ENCODE measurements around the gene CCDC102A.

DNA sequence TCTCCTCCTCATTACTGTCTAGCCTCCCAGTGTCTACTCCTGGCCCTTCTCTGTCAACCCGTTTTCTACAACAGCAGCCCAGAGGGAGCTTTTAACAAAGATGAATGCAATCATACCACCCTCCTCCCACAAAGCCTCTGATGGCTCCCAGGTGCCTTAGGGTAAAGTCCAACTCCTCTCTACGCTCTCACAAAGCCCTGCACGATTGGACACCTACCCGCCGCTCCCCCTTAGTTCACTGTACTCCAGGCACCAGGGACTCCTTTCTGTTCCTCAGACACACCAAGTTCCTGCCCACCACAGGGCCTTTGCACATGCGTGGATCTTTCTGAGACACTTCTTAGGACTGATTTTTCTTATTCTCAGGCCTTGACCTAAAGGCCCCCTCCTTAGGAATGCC is 17.4 kb downstream of the CCDC102A start:
- TF ChIP-seq, protein P1, sequence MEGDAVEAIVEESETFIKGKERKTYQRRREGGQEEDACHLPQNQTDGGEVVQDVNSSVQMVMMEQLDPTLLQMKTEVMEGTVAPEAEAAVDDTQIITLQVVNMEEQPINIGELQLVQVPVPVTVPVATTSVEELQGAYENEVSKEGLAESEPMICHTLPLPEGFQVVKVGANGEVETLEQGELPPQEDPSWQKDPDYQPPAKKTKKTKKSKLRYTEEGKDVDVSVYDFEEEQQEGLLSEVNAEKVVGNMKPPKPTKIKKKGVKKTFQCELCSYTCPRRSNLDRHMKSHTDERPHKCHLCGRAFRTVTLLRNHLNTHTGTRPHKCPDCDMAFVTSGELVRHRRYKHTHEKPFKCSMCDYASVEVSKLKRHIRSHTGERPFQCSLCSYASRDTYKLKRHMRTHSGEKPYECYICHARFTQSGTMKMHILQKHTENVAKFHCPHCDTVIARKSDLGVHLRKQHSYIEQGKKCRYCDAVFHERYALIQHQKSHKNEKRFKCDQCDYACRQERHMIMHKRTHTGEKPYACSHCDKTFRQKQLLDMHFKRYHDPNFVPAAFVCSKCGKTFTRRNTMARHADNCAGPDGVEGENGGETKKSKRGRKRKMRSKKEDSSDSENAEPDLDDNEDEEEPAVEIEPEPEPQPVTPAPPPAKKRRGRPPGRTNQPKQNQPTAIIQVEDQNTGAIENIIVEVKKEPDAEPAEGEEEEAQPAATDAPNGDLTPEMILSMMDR (IDR thresholded peaks at IDR 0.05 in 2 of 3, conservative IDR thresholded peaks at IDR 0.05 in 1 of 3; ENCODE audit: control insufficient read depth in 2 of 3, extremely low read depth in 1 of 3, insufficient read depth in 1 of 3, low read depth in 3 of 3, low read length in 3 of 3), result no peak
- TF ChIP-seq, protein P2, sequence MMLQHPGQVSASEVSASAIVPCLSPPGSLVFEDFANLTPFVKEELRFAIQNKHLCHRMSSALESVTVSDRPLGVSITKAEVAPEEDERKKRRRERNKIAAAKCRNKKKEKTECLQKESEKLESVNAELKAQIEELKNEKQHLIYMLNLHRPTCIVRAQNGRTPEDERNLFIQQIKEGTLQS (IDR thresholded peaks at IDR 0.05; ENCODE audit: borderline replicate concordance, extremely low read depth, low read depth, low read length), result no peak
- TF ChIP-seq, protein P3, sequence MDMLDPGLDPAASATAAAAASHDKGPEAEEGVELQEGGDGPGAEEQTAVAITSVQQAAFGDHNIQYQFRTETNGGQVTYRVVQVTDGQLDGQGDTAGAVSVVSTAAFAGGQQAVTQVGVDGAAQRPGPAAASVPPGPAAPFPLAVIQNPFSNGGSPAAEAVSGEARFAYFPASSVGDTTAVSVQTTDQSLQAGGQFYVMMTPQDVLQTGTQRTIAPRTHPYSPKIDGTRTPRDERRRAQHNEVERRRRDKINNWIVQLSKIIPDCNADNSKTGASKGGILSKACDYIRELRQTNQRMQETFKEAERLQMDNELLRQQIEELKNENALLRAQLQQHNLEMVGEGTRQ (IDR thresholded peaks at IDR 0.05; ENCODE audit: borderline replicate concordance, low read depth, low read length), result no peak
- TF ChIP-seq KDM1A (IDR thresholded peaks at IDR 0.05; ENCODE audit: borderline replicate concordance), result no peak
- no peak for TF ChIP-seq POLR2A (IDR thresholded peaks at IDR 0.05; ENCODE audit: low read depth, low read length)
- TF ChIP-seq HDAC2 (IDR thresholded peaks at IDR 0.05), result no peak
- TF ChIP-seq EGR1 (IDR thresholded peaks at IDR 0.05; ENCODE audit: borderline replicate concordance in 1 of 2, low read depth in 2 of 2, low read length in 2 of 2), result no peak
- TF ChIP-seq, protein P4, sequence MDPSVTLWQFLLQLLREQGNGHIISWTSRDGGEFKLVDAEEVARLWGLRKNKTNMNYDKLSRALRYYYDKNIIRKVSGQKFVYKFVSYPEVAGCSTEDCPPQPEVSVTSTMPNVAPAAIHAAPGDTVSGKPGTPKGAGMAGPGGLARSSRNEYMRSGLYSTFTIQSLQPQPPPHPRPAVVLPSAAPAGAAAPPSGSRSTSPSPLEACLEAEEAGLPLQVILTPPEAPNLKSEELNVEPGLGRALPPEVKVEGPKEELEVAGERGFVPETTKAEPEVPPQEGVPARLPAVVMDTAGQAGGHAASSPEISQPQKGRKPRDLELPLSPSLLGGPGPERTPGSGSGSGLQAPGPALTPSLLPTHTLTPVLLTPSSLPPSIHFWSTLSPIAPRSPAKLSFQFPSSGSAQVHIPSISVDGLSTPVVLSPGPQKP (IDR thresholded peaks at IDR 0.05; ENCODE audit: low read depth, low read length), result no peak
- TF ChIP-seq ZSCAN29 (IDR thresholded peaks at IDR 0.05), result no peak
- TF ChIP-seq, protein P5, sequence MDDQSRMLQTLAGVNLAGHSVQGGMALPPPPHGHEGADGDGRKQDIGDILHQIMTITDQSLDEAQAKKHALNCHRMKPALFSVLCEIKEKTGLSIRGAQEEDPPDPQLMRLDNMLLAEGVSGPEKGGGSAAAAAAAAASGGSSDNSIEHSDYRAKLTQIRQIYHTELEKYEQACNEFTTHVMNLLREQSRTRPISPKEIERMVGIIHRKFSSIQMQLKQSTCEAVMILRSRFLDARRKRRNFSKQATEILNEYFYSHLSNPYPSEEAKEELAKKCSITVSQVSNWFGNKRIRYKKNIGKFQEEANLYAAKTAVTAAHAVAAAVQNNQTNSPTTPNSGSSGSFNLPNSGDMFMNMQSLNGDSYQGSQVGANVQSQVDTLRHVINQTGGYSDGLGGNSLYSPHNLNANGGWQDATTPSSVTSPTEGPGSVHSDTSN (IDR thresholded peaks at IDR 0.05; ENCODE audit: insufficient replicate concordance, low read depth, low read length), result no peak
- no peak for TF ChIP-seq MTA3 (IDR thresholded peaks at IDR 0.05; ENCODE audit: borderline replicate concordance, low read length)
- TF ChIP-seq POLR2AphosphoS5 (IDR thresholded peaks at IDR 0.05; ENCODE audit: low read length), result no peak
- no peak for TF ChIP-seq TARDBP (IDR thresholded peaks at IDR 0.05; ENCODE audit: borderline replicate concordance)
- TF ChIP-seq HCFC1 (IDR thresholded peaks at IDR 0.05; ENCODE audit: low read length), result no peak

Data from GM12878 (cell line).